PFSK-1 (cell line): ENCODE measurements around the gene ZNF831.

Source experiments
- POLR2AphosphoS5 ChIP-seq: IDR thresholded peaks from 2 replicates; pipeline ENCODE4 v1.6.1; 2012; ENCODE audit warnings: low read depth, mild to moderate bottlenecking, control low read depth, low read length, moderate library complexity
- REST ChIP-seq, 2 experiments: IDR thresholded peaks; 2 replicates each; pipeline versions ENCODE4 v1.6.1 to v1.8.0; 2011 to 2012; ENCODE audit warnings: low read depth in 2 of 2, low read length in 2 of 2, control low read depth in 1 of 2, inconsistent platforms in 1 of 2, mild to moderate bottlenecking in 1 of 2, moderate library complexity in 1 of 2; ENCODE audit not compliant: insufficient read depth in 1 of 2
- SIN3A ChIP-seq: IDR thresholded peaks from 2 replicates; pipeline ENCODE4 v1.6.1; 2012; ENCODE audit warnings: mild to moderate bottlenecking, low read length, moderate library complexity, borderline replicate concordance; ENCODE audit not compliant: insufficient read depth
- TAF1 ChIP-seq: IDR thresholded peaks from 2 replicates; pipeline ENCODE4 v1.6.1; 2012; ENCODE audit warnings: low read length, control low read depth, borderline replicate concordance; ENCODE audit not compliant: insufficient read depth

- TF ChIP-seq POLR2AphosphoS5 (no peak), REST (IDR thresholded peaks at IDR 0.05; ENCODE audit: insufficient read depth in 1 of 2, low read depth in 2 of 2, low read length in 2 of 2) (no peak), SIN3A (no peak), TAF1 (no peak)
Measured at GRCh38 chr20:59232618-59233017, 69.0 kb downstream of the ZNF831 start.
